ENCODE data around the gene MRNIP.

The MRNIP gene, protein sequence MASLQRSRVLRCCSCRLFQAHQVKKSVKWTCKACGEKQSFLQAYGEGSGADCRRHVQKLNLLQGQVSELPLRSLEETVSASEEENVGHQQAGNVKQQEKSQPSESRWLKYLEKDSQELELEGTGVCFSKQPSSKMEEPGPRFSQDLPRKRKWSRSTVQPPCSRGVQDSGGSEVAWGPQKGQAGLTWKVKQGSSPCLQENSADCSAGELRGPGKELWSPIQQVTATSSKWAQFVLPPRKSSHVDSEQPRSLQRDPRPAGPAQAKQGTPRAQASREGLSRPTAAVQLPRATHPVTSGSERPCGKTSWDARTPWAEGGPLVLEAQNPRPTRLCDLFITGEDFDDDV
- long read RNA-seq, transcript MRNIP-201 (7 exons, 1,238 nt): major isoform, 10 of 32 reads
- long read RNA-seq, partial matches to known transcripts: 10 of 32 reads
- long read RNA-seq, other reads (novel, unspliced or antisense): 10 of 32 reads

DNA sequence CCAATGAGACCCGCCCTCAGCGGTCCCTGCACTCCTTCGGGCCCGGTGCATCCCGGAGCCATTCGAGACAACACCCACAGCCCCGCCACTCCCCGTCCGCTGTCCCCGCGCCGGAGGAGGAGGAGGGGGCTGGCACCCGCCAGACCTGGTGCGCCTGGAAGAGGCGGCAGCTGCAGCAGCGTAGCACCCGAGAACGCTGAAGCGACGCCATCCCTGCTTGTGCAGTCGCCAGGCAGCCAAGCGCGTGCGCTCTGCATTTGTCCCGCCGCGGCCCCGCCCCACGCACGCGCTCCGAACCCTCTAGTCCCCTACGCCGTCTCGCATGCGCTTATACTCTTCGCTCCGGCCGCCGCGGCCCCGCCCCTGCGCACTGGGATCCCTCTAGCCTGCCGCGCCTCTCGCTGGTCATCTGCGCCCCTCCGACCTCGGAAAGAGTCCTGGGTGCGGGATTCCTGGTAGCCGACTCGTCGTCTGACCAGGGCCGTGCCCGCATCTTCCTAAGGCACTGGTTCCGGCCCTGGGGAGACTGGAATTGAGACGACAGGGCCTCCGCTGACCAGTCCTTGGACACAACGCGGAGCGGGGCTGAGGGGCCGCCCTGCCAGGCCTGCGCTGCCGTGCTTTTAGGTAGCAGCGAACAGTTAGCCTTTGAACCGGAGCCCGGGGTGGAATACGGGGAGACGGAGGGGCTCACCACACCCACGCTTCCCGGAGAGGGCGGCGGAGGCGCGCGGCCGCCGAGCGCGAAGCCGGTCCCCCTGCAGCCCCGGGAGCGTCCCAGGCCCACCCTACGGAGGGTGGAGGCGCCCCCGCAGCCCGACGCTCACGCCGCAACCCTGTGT is at the start of gene MRNIP:
Gene MRNIP, minus strand, starts transcription at position 232 of the 842 bp plus-strand sequence. Its CDS starts 21 bp downstream, at position 211.
- Histone ChIP-seq H3K4me3 (replicated peaks; ENCODE audit: insufficient read depth, low read length) (peak within 1 kb of the TSS; percentile 97), H3K27ac (replicated peaks) (peak within 1 kb of the TSS; percentile 75), H3K27me3 (ENCODE audit: insufficient read depth, poor library complexity, severe bottlenecking) (no peaks in the 10 kb centered on the region)
- TF ChIP-seq, protein P1, sequence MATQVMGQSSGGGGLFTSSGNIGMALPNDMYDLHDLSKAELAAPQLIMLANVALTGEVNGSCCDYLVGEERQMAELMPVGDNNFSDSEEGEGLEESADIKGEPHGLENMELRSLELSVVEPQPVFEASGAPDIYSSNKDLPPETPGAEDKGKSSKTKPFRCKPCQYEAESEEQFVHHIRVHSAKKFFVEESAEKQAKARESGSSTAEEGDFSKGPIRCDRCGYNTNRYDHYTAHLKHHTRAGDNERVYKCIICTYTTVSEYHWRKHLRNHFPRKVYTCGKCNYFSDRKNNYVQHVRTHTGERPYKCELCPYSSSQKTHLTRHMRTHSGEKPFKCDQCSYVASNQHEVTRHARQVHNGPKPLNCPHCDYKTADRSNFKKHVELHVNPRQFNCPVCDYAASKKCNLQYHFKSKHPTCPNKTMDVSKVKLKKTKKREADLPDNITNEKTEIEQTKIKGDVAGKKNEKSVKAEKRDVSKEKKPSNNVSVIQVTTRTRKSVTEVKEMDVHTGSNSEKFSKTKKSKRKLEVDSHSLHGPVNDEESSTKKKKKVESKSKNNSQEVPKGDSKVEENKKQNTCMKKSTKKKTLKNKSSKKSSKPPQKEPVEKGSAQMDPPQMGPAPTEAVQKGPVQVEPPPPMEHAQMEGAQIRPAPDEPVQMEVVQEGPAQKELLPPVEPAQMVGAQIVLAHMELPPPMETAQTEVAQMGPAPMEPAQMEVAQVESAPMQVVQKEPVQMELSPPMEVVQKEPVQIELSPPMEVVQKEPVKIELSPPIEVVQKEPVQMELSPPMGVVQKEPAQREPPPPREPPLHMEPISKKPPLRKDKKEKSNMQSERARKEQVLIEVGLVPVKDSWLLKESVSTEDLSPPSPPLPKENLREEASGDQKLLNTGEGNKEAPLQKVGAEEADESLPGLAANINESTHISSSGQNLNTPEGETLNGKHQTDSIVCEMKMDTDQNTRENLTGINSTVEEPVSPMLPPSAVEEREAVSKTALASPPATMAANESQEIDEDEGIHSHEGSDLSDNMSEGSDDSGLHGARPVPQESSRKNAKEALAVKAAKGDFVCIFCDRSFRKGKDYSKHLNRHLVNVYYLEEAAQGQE (IDR thresholded peaks at IDR 0.05; ENCODE audit: insufficient replicate concordance, low read depth): no peak
- TF ChIP-seq GABPA (IDR thresholded peaks at IDR 0.05; ENCODE audit: low read depth) (no peak), SPI1 (IDR thresholded peaks at IDR 0.05; ENCODE audit: borderline replicate concordance, low read depth) (no peak), POLR2AphosphoS5 (IDR thresholded peaks at IDR 0.05; ENCODE audit: low read depth) (no peak; the same call in 1 of the 2 replicates)
- TF ChIP-seq, protein P2, sequence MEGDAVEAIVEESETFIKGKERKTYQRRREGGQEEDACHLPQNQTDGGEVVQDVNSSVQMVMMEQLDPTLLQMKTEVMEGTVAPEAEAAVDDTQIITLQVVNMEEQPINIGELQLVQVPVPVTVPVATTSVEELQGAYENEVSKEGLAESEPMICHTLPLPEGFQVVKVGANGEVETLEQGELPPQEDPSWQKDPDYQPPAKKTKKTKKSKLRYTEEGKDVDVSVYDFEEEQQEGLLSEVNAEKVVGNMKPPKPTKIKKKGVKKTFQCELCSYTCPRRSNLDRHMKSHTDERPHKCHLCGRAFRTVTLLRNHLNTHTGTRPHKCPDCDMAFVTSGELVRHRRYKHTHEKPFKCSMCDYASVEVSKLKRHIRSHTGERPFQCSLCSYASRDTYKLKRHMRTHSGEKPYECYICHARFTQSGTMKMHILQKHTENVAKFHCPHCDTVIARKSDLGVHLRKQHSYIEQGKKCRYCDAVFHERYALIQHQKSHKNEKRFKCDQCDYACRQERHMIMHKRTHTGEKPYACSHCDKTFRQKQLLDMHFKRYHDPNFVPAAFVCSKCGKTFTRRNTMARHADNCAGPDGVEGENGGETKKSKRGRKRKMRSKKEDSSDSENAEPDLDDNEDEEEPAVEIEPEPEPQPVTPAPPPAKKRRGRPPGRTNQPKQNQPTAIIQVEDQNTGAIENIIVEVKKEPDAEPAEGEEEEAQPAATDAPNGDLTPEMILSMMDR (IDR thresholded peaks at IDR 0.05; ENCODE audit: insufficient read depth, low read length): no peak
- DNase-seq (ENCODE audit: low read depth in 1 of 2, low spot score in 1 of 2): peak; percentile 85 to 96

DNA sequence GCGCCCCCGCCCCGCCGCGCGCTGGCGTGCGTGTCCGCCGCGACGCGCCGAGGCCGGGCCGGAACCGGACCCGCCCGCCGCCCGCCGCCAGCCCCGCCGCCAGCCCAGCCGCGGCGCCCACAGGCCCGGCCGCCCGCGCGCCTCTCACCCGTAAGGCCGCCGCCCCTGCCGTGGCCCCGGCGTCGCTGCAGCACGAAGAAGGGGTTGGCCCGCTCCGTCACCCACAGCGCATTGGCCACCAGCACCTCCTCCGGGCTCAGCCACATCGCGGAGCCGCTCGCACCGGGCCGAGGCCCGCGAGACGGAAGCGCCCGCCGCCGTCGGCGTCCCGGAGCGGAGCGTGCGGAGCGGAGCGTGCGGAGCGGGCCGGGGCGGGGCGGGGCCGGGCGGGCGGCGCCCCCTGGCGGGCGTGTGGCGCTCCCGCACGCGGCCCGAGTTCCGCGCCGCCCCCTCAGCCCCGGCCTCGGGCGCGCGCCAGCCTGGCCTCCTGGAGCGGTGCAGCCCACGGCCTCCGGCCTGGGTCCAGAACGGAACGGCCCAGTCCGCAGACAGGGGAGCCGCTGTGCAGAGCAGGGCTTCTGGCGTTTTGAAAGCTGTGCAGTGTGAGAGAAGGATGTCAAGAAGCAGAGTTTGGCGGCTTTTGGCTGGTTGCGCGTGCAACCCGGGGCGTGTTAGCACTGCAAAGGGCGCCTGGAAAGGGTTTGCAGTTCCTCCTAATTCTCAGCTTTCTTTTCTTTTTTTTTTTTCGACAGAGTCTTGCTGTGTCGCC is 49.1 kb upstream of the MRNIP start, which contains the start of gene TBC1D9B:
Gene TBC1D9B, minus strand, starts transcription at position 342 of the 769 bp plus-strand sequence. Its CDS starts 76 bp downstream, at position 266.
- peak; percentile 58 to 63 for DNase-seq (ENCODE audit: low read depth in 1 of 2, low spot score in 1 of 2)
- H3K27me3 ChIP-seq (ENCODE audit: insufficient read depth, poor library complexity, severe bottlenecking): no peaks in the 10 kb centered on the region
- H3K4me3 ChIP-seq (replicated peaks; ENCODE audit: insufficient read depth, low read length): peak within 1 kb of the TSS; percentile 74
- H3K27ac ChIP-seq (replicated peaks): peak within 1 kb of the TSS; percentile 83
- TF ChIP-seq SPI1 (IDR thresholded peaks at IDR 0.05; ENCODE audit: borderline replicate concordance, low read depth): peak; percentile 47; the same call in 1 of the 2 replicates
- TF ChIP-seq, protein P2 (IDR thresholded peaks at IDR 0.05; ENCODE audit: insufficient read depth, low read length): no peak

DNA sequence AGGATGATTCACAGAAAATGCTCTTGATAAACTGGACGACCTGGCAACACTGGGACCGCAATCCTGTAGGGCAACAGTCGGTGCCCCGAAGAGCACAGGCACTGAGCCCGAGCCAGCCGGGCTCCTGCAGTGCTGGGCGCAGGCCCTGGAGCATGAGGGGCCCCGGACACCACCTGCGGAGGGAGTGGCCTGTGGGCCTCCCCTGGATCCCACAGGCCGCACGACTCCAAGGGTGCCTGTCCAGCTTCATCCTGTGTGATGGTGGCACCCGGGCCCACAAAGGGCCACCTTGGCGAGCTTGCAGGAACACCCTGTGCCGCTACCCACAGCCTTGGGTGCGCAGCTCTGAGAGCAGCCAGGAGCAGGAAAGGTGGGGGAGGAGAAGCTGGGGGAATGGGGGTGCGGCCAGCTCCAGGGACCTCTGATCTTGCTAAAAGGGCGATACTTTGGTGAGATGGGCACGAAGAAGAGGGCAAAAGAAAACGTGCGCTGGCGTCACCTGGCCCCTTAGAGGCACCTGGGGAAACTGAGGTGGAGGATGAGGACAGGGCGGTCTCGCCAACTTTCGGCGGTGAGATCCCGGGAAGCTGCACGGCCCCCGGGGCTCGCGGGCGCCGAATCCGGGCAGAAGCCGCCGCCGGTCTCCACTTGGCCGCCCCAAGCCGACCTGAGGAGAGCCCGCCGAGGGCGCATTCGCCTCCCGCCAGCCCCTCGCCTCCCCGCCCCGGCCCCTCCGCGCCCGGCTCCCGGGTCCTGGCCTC is 48.4 kb upstream of the MRNIP start:
- Histone ChIP-seq H3K4me3 (replicated peaks; ENCODE audit: insufficient read depth, low read length) (peak overlapping the region; percentile 74), H3K27ac (replicated peaks) (peak overlapping the region; percentile 56), H3K27me3 (ENCODE audit: insufficient read depth, poor library complexity, severe bottlenecking) (no peaks in the 10 kb centered on the region)
- peak in 1 of 2 experiments; percentile 45 for DNase-seq (ENCODE audit: low read depth in 1 of 2, low spot score in 1 of 2)
- TF ChIP-seq SPI1 (IDR thresholded peaks at IDR 0.05; ENCODE audit: borderline replicate concordance, low read depth): no peak
- no peak for TF ChIP-seq POLR2AphosphoS5 (IDR thresholded peaks at IDR 0.05; ENCODE audit: low read depth)
- TF ChIP-seq, protein P2 (IDR thresholded peaks at IDR 0.05; ENCODE audit: insufficient read depth, low read length): no peak
- TF ChIP-seq, protein P1 (IDR thresholded peaks at IDR 0.05; ENCODE audit: insufficient replicate concordance, low read depth): no peak
- TF ChIP-seq GABPA (IDR thresholded peaks at IDR 0.05; ENCODE audit: low read depth): no peak

Measured in HL-60 (cell line).